AG10803 (cell line): Measurements from ENCODE around the gene NCS1.

ENCODE experiments used
- DNase-seq: peaks from one replicate; pipeline ENCODE4 v3.0.0; 2010; ENCODE audit warnings: low read depth
- H3K4me3 ChIP-seq: 2 replicates; pipeline ENCODE4 v1.5.1; 2011; ENCODE audit warnings: mild to moderate bottlenecking, low read length, control low read depth
- TF ChIP-seq, protein P1 (sequence below): conservative IDR thresholded peaks from 2 replicates; pipeline ENCODE4 v1.5.1; 2011; ENCODE audit warnings: mild to moderate bottlenecking, low read length, control low read depth, inconsistent platforms

Gene NCS1

DNA sequence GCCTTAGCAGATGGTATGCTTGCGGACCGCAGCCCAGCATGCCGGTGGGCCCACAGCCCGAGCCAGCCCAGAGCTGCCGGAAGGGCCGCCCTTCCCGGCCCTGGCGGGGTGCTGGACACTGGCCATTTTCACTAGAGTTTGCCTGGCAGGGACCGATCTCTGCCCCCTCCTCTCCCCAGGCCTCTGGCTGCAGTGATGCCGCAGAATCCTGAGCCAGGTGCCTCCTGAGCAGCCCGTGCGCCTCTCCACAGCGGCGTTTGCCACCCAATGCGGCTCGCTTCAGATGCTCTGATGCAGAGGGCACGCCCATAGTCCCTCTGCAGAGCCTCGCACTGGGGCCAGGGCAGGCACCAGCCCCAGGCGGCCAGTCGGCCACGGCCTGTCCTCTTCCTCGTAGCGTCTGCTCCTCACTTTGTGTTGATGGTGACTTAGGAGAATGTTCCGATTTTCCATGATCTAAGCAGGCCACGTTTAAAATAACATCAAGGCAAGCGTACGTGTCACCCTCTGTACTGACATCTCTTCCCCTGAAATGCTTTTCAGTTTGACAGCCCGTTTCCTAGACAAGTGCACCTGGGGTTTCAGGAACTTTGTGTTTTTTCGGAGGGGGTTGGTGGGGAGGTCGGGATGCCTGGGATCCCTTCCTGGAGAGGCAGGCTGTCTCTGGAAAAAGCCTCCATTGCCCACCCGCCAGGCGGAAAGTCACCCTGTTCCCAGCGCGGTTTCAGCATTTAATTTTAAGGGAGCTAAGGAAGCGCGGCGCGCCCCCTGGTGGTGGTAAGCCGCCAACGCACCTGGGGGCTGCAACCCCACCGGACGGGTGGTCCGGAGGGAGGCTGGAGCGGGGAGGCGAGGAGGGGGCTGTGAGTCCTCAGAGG is 63.6 kb downstream of the NCS1 start:
- no peak overlapping the region for H3K4me3 ChIP-seq
- TF ChIP-seq, protein P1, sequence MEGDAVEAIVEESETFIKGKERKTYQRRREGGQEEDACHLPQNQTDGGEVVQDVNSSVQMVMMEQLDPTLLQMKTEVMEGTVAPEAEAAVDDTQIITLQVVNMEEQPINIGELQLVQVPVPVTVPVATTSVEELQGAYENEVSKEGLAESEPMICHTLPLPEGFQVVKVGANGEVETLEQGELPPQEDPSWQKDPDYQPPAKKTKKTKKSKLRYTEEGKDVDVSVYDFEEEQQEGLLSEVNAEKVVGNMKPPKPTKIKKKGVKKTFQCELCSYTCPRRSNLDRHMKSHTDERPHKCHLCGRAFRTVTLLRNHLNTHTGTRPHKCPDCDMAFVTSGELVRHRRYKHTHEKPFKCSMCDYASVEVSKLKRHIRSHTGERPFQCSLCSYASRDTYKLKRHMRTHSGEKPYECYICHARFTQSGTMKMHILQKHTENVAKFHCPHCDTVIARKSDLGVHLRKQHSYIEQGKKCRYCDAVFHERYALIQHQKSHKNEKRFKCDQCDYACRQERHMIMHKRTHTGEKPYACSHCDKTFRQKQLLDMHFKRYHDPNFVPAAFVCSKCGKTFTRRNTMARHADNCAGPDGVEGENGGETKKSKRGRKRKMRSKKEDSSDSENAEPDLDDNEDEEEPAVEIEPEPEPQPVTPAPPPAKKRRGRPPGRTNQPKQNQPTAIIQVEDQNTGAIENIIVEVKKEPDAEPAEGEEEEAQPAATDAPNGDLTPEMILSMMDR = peak; percentile 89
- DNase-seq = peak; percentile 42

DNA sequence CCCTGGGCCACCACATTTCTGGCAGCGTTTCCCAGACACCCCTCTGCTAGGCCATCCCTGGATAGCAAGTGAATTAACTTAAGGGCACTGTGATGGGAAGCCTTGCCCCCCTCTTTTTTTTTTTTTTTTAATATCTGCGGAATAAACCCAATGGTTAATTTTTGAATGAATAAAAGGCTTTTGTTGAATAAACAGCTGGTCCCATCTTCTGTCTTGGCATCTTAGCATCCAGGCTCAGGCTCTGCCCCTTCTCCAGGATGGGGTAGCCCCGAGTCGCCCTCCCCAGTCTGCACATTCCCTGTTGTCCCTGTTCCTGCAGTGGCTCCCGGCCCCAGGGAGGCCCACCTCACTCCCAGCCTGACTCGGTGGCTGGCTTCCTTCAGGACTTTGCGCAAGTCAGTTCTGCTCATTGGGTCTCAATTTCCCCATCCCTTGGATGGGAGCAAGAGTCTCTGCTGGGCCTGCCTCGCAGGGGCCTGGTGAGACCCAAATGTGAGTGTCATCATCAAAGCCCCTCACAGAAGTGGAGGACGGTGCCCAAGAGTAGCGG is 64.3 kb downstream of the NCS1 start:
- DNase-seq = no peak

DNA sequence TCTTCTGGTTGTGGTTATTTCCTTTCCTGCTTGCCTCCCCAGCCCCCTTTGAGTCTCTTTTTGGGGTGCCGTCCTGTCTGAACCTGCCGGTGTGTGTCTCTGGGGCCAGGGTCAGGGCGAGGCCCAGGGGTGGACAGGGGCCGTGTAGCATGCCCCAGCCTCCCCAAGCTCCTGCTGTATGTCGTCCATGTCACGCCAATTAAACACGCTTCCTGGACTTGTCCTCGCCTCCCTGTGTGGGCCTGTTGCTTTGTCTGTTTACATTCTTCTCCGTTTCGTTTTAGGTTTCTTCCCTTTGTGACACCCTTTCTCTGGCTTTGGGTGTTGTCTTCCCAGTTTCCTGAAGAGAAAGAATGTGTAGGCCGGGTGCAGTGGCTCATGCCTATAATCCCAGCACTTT is 64.9 kb downstream of the NCS1 start:
- no peak overlapping the region for H3K4me3 ChIP-seq
- TF ChIP-seq, protein P1 = no peak
- DNase-seq = no peak

More for the DNA sequence above, 64.3 kb downstream of the NCS1 start:
- TF ChIP-seq, protein P1 = no peak
- H3K4me3 ChIP-seq = no peak overlapping the region

DNA sequence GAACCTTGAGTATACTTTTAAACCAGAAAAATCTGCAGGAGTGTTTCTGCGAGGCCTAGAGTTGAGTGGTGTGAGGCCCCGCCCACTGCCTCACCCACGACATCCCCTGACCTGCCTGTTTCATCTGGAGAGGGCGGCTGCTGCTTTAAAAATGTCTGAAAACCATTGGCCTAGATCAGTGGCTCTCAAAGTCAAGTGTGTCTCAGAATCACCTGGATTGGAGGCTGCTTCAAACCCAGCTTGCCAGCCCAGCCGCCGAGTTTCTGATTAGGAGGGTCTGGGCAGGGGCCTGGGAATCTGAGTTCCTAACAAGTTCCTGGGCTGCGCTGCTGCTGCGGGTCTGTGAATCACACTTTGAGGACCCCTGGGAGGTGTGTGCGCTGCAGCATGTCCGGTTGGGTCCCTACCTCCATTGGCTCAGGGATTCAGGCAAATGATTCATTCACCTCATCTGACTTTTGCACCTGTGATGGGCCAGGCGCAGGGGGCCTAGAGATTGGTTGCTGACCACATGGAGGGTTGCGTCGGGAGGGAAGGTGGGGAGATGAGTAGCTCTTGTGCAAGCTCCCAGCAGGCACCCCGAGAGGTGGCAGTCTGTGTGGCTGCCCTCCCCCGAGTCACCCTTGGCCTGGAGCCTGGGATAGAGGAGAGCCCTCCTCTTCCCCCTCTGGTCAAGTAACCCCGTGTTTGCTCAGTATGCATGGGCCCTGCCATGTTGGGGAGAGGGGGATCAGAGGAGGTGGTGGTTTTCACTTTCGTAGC is 65.7 kb downstream of the NCS1 start:
- no peak overlapping the region for H3K4me3 ChIP-seq
- no peak for DNase-seq

DNA sequence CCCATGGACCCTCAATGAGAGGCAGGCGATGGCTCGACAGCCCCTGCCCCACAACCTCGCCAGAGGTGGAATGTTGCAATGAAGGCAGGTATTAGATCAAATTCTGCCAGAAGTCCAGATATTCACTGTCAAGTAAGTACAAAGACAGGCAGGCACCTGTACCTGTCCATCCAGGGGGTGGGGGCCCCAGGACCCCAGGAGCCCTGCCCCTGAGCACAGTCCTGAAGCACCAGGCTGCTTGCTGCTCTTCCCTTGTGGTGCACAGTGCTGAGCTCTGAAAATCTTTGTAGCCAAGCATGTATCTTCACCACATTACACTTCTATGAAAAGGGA is 67.1 kb downstream of the NCS1 start:
- H3K4me3 ChIP-seq = no peak overlapping the region
- no peak for DNase-seq
- TF ChIP-seq, protein P1 = no peak

More for the DNA sequence above, 65.7 kb downstream of the NCS1 start:
- TF ChIP-seq, protein P1 = no peak

DNA sequence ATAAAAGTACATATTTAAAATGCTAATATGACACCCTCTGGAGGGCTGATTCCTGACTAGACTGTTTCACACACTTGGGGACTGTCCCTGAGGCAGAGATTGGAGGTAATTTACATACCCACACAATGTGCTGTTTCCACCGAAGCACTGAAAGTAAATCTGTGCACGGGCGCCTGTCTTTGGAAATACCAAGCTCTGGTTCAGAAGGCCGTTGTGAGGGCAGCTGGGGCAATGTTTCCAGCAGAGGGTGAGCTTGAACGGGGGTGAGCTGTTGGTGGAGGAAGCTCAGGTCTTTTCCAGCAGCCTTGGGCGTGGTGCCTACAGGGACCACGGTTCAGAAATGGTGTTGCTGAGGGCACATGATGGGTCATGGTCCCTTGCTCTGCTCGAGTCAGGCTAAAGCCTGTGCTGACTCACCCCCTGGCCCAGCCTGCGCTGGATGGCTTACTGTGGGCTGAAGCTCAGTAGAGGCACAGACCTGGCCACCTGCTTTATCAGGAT is 67.6 kb downstream of the NCS1 start:
- no peak overlapping the region for H3K4me3 ChIP-seq
- TF ChIP-seq, protein P1 = no peak
- DNase-seq = no peak
